ENCODE measurements around the gene BACH2. TPM values are rescaled to one million over a fixed set of nuclear protein-coding genes. Genes with fewer than 3 reads are reported as not detected.

Gene BACH2
- total RNA-seq, 1 donor from 2014 or later: 7.8 TPM

- H3K27ac Mint-ChIP-seq (ENCODE audit: unreplicated experiment): no peak overlapping the region
- DNase-seq (ENCODE audit: low spot score): no peak
- no peaks in the 10 kb centered on the region for H3K36me3 Mint-ChIP-seq (ENCODE audit: low read depth)
- TF ChIP-seq CTCF (IDR thresholded peaks at IDR 0.05): no peak
- peaks cover 5% of the 10 kb centered on the region for H3K4me1 Mint-ChIP-seq (ENCODE audit: low read depth)
- no peak overlapping the region for H3K4me3 Mint-ChIP-seq (ENCODE audit: unreplicated experiment)
- H3K27me3 Mint-ChIP-seq (ENCODE audit: low read depth): no peaks in the 10 kb centered on the region
- H3K9me3 Mint-ChIP-seq (ENCODE audit: low read depth): no peaks in the 10 kb centered on the region
These were observed 144.8 kb downstream of the BACH2 start for GRCh38 chr6:90151576-90152422.

GRCh38 chr6:90149280-90149679 lies 147.4 kb downstream of the BACH2 start:
- H3K4me3 Mint-ChIP-seq (ENCODE audit: unreplicated experiment): no peak overlapping the region
- no peaks in the 10 kb centered on the region for H3K4me1 Mint-ChIP-seq (ENCODE audit: low read depth)
- DNase-seq (ENCODE audit: low spot score): no peak
- H3K36me3 Mint-ChIP-seq (ENCODE audit: low read depth): no peaks in the 10 kb centered on the region
- H3K27ac Mint-ChIP-seq (ENCODE audit: unreplicated experiment): no peak overlapping the region
- no peaks in the 10 kb centered on the region for H3K27me3 Mint-ChIP-seq (ENCODE audit: low read depth)
- no peak for TF ChIP-seq CTCF (IDR thresholded peaks at IDR 0.05)
- no peaks in the 10 kb centered on the region for H3K9me3 Mint-ChIP-seq (ENCODE audit: low read depth)

GRCh38 chr6:90148867-90149266 lies 147.8 kb downstream of the BACH2 start:
- DNase-seq (ENCODE audit: low spot score): no peak
- no peaks in the 10 kb centered on the region for H3K27me3 Mint-ChIP-seq (ENCODE audit: low read depth)
- no peaks in the 10 kb centered on the region for H3K36me3 Mint-ChIP-seq (ENCODE audit: low read depth)

GRCh38 chr6:90146921-90147649 lies 149.6 kb downstream of the BACH2 start:
- no peak for DNase-seq (ENCODE audit: low spot score)
- no peak overlapping the region for H3K27ac Mint-ChIP-seq (ENCODE audit: unreplicated experiment)
- H3K27me3 Mint-ChIP-seq (ENCODE audit: low read depth): no peaks in the 10 kb centered on the region
- H3K9me3 Mint-ChIP-seq (ENCODE audit: low read depth): no peaks in the 10 kb centered on the region
- TF ChIP-seq CTCF (IDR thresholded peaks at IDR 0.05): no peak
- H3K4me3 Mint-ChIP-seq (ENCODE audit: unreplicated experiment): no peak overlapping the region
- no peaks in the 10 kb centered on the region for H3K36me3 Mint-ChIP-seq (ENCODE audit: low read depth)
- H3K4me1 Mint-ChIP-seq (ENCODE audit: low read depth): no peaks in the 10 kb centered on the region

More at GRCh38 chr6:90148867-90149266, 147.8 kb downstream of the BACH2 start:
- TF ChIP-seq CTCF (IDR thresholded peaks at IDR 0.05): no peak
- Mint-ChIP-seq H3K4me3 (ENCODE audit: unreplicated experiment) (no peak overlapping the region), H3K27ac (ENCODE audit: unreplicated experiment) (no peak overlapping the region), H3K9me3 (ENCODE audit: low read depth) (no peaks in the 10 kb centered on the region), H3K4me1 (ENCODE audit: low read depth) (no peaks in the 10 kb centered on the region)

GRCh38 chr6:90146024-90146423 lies 150.6 kb downstream of the BACH2 start:
- no peak for TF ChIP-seq CTCF (IDR thresholded peaks at IDR 0.05)
- H3K9me3 Mint-ChIP-seq (ENCODE audit: low read depth): no peaks in the 10 kb centered on the region
- H3K36me3 Mint-ChIP-seq (ENCODE audit: low read depth): no peaks in the 10 kb centered on the region
- no peaks in the 10 kb centered on the region for H3K4me1 Mint-ChIP-seq (ENCODE audit: low read depth)
- no peaks in the 10 kb centered on the region for H3K27me3 Mint-ChIP-seq (ENCODE audit: low read depth)
- DNase-seq (ENCODE audit: low spot score): no peak
- no peak overlapping the region for H3K4me3 Mint-ChIP-seq (ENCODE audit: unreplicated experiment)
- no peak overlapping the region for H3K27ac Mint-ChIP-seq (ENCODE audit: unreplicated experiment)

Data from chondrocyte (in vitro differentiated cells).